ENCODE data around the gene GDF10.

GDF10 gene

GRCh38 chr10:47316131-47316530, 16.1 kb downstream of the GDF10 start (continued):
- TF ChIP-seq, protein P1, sequence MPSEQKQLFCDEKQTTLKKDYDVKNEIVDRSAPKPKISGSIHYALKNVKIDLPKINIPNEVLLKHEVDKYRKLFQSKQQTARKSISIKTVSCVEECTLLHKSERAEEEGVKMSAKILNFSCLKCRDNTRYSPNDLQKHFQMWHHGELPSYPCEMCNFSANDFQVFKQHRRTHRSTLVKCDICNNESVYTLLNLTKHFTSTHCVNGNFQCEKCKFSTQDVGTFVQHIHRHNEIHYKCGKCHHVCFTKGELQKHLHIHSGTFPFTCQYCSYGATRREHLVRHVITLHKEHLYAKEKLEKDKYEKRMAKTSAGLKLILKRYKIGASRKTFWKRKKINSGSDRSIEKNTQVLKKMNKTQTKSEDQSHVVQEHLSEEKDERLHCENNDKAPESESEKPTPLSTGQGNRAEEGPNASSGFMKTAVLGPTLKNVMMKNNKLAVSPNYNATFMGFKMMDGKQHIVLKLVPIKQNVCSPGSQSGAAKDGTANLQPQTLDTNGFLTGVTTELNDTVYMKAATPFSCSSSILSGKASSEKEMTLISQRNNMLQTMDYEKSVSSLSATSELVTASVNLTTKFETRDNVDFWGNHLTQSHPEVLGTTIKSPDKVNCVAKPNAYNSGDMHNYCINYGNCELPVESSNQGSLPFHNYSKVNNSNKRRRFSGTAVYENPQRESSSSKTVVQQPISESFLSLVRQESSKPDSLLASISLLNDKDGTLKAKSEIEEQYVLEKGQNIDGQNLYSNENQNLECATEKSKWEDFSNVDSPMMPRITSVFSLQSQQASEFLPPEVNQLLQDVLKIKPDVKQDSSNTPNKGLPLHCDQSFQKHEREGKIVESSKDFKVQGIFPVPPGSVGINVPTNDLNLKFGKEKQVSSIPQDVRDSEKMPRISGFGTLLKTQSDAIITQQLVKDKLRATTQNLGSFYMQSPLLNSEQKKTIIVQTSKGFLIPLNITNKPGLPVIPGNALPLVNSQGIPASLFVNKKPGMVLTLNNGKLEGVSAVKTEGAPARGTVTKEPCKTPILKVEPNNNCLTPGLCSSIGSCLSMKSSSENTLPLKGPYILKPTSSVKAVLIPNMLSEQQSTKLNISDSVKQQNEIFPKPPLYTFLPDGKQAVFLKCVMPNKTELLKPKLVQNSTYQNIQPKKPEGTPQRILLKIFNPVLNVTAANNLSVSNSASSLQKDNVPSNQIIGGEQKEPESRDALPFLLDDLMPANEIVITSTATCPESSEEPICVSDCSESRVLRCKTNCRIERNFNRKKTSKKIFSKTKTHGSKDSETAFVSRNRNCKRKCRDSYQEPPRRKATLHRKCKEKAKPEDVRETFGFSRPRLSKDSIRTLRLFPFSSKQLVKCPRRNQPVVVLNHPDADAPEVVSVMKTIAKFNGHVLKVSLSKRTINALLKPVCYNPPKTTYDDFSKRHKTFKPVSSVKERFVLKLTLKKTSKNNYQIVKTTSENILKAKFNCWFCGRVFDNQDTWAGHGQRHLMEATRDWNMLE (tag by site-specific recombination; conservative IDR thresholded peaks at IDR 0.05; ENCODE audit: low read depth): no peak
- TF ChIP-seq ZNF221 (tag by site-specific recombination; IDR thresholded peaks at IDR 0.05; ENCODE audit: borderline replicate concordance) (no peak), ZNF747 (tag by site-specific recombination; IDR thresholded peaks at IDR 0.05) (no peak)

GRCh38 chr10:47317251-47317650, 17.3 kb downstream of the GDF10 start:
- ChIA-PET POLR2A (no interaction called here), CTCF (interaction anchor here (2.0 kb wide), 1 partner anchor 291 kb away, joined by 9 read pairs; no protein-coding TSS in a partner anchor)
- no peaks in the 10 kb centered on the region for H3K4me1 ChIP-seq (ENCODE audit: control insufficient read depth, insufficient read depth, low read length)
- no peaks in the 10 kb centered on the region for H3K36me3 ChIP-seq (ENCODE audit: control insufficient read depth in 2 of 2, insufficient read depth in 1 of 2, low read length in 2 of 2)
- H3K27ac ChIP-seq (ENCODE audit: extremely low read depth, low read depth, low read length): no peak overlapping the region
- H3K9me3 ChIP-seq (ENCODE audit: control insufficient read depth, insufficient read depth, low read depth, low read length): no peaks in the 10 kb centered on the region
- TF ChIP-seq ZNF571 (tag by site-specific recombination; IDR thresholded peaks at IDR 0.05): no peak
- no peak for TF ChIP-seq ZNF621 (tag by site-specific recombination; IDR thresholded peaks at IDR 0.05)
- TF ChIP-seq ZSCAN16 (tag by site-specific recombination; IDR thresholded peaks at IDR 0.05): no peak
- TF ChIP-seq ZNF510 (tag by site-specific recombination; IDR thresholded peaks at IDR 0.05; ENCODE audit: insufficient replicate concordance): no peak
- TF ChIP-seq, protein P2, sequence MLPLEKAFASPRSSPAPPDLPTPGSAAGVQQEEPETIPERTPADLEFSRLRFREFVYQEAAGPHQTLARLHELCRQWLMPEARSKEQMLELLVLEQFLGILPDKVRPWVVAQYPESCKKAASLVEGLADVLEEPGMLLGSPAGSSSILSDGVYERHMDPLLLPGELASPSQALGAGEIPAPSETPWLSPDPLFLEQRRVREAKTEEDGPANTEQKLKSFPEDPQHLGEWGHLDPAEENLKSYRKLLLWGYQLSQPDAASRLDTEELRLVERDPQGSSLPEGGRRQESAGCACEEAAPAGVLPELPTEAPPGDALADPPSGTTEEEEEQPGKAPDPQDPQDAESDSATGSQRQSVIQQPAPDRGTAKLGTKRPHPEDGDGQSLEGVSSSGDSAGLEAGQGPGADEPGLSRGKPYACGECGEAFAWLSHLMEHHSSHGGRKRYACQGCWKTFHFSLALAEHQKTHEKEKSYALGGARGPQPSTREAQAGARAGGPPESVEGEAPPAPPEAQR (tag by site-specific recombination; IDR thresholded peaks at IDR 0.05): no peak
- no peak for TF ChIP-seq ZNF777 (tag by site-specific recombination; IDR thresholded peaks at IDR 0.05; ENCODE audit: borderline replicate concordance)
- TF ChIP-seq, protein P3, sequence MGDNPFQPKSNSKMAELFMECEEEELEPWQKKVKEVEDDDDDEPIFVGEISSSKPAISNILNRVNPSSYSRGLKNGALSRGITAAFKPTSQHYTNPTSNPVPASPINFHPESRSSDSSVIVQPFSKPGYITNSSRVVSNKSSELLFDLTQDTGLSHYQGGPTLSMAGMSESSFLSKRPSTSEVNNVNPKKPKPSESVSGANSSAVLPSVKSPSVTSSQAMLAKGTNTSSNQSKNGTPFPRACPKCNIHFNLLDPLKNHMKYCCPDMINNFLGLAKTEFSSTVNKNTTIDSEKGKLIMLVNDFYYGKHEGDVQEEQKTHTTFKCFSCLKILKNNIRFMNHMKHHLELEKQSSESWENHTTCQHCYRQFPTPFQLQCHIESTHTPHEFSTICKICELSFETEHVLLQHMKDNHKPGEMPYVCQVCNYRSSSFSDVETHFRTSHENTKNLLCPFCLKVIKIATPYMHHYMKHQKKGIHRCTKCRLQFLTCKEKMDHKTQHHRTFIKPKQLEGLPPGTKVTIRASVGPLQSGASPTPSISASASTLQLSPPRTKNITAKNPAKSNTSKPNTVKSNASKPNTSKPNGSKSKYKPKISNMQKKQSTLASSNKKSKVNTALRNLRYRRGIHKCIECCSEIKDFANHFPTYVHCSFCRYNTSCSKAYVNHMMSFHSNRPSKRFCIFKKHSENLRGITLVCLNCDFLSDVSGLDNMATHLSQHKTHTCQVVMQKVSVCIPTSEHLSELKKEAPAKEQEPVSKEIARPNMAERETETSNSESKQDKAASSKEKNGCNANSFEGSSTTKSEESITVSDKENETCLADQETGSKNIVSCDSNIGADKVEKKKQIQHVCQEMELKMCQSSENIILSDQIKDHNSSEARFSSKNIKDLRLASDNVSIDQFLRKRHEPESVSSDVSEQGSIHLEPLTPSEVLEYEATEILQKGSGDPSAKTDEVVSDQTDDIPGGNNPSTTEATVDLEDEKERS (tag by site-specific recombination; IDR thresholded peaks at IDR 0.05): no peak
- TF ChIP-seq GFI1B (tag by site-specific recombination; IDR thresholded peaks at IDR 0.05): no peak
- no peak for TF ChIP-seq MEIS1 (CRISPR knock-in tag; IDR thresholded peaks at IDR 0.05; ENCODE audit: borderline replicate concordance)
- H3K4me3 ChIP-seq (ENCODE audit: low read depth, low read length): no peak overlapping the region

GRCh38 chr10:47318706-47319105, 18.7 kb downstream of the GDF10 start:
- Histone ChIP-seq H3K27ac (ENCODE audit: extremely low read depth, low read depth, low read length) (no peak overlapping the region), H3K4me3 (ENCODE audit: low read depth, low read length) (no peak overlapping the region), H3K9me3 (ENCODE audit: control insufficient read depth, insufficient read depth, low read depth, low read length) (no peaks in the 10 kb centered on the region), H3K4me1 (ENCODE audit: control insufficient read depth, insufficient read depth, low read length) (no peaks in the 10 kb centered on the region), H3K36me3 (ENCODE audit: control insufficient read depth in 2 of 2, insufficient read depth in 1 of 2, low read length in 2 of 2) (no peaks in the 10 kb centered on the region)
- no peak for TF ChIP-seq HOXA7 (CRISPR knock-in tag; IDR thresholded peaks at IDR 0.05; ENCODE audit: borderline replicate concordance)
- no peak for TF ChIP-seq ZNF16 (tag by site-specific recombination; IDR thresholded peaks at IDR 0.05; ENCODE audit: low read depth)
- TF ChIP-seq SP3 (tag by site-specific recombination; IDR thresholded peaks at IDR 0.05): no peak
- TF ChIP-seq YY1 (tag by site-specific recombination; IDR thresholded peaks at IDR 0.05): no peak
- ChIA-PET CTCF (interaction anchor here (0.5 to 0.8 kb wide), 2 partner anchors 85 to 294 kb away, joined by 3 to 4 read pairs; no protein-coding TSS in a partner anchor), POLR2A (no interaction called here)
